Measurements from ENCODE around the gene BLOC1S3.

The BLOC1S3 gene

DNA sequence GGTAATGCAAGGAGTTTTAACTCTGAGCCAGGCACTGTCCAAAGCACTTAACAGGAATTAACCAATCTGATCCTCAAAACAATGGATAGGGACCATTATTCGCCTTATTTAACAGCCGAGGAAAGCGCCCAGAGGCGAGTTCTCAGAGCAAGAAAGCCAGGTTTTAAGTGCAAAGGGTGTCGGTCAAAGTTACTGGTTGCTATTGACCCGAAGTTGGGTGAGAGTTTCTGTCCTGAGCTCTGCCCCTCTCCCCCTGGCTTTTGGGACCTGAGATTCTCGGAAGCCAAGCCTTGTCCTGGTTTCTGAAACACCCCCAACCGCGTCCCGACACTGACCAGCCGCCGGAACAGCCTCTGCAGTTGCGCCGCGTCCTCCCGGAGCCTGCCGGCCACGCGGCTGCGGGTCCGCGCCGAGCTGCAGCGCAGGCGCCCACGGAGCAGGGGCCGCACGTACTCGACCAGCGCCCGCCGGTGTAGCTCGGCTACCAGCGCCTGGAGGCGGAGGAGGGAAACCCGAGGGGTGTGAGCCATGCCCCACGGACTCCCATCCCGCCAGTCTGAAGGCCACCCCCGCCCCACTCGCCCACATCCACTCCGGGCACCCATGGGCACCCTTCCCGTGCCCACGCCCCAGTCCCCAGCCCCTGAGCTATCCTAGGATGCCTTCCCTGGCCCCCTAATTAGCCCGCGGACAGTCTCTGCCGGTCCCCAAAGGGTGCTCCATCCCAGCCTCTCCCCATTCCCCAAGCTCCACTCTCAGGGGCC is 38.8 kb downstream of the BLOC1S3 start:
- TF ChIP-seq MYC (IDR thresholded peaks at IDR 0.05; ENCODE audit: low read depth, low read length) (no peak), POLR2A (IDR thresholded peaks at IDR 0.05; ENCODE audit: extremely low read depth, insufficient read length) (no peak)
- TF ChIP-seq, protein P1, sequence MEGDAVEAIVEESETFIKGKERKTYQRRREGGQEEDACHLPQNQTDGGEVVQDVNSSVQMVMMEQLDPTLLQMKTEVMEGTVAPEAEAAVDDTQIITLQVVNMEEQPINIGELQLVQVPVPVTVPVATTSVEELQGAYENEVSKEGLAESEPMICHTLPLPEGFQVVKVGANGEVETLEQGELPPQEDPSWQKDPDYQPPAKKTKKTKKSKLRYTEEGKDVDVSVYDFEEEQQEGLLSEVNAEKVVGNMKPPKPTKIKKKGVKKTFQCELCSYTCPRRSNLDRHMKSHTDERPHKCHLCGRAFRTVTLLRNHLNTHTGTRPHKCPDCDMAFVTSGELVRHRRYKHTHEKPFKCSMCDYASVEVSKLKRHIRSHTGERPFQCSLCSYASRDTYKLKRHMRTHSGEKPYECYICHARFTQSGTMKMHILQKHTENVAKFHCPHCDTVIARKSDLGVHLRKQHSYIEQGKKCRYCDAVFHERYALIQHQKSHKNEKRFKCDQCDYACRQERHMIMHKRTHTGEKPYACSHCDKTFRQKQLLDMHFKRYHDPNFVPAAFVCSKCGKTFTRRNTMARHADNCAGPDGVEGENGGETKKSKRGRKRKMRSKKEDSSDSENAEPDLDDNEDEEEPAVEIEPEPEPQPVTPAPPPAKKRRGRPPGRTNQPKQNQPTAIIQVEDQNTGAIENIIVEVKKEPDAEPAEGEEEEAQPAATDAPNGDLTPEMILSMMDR (IDR thresholded peaks at IDR 0.05; ENCODE audit: low read depth, low read length): no peak
- TF ChIP-seq, protein P2, sequence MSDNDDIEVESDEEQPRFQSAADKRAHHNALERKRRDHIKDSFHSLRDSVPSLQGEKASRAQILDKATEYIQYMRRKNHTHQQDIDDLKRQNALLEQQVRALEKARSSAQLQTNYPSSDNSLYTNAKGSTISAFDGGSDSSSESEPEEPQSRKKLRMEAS (IDR thresholded peaks at IDR 0.05; ENCODE audit: low read depth, low read length): no peak
- H3K4me3 ChIP-seq (ENCODE audit: low read depth, low read length): no peak overlapping the region
- no peak for DNase-seq (ENCODE audit: low read depth)

DNA sequence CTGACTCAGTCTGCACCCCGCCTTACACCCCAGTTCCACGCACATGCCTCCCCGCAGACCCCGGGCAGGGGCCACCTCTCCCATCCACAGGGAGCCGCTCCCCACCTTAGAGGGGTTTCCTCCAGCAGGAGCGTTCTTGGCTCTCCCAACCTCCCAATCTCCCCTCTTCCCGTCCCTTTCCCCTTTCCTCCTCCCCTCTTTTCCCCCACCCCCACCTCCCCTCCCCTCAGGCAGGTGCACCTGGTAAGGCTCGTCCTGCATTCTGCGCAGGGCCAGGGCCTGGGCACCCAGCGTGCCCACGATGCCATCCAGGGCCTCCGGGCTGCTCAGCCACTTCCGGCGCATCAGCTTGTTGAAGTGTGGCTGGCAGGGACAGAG is 39.4 kb downstream of the BLOC1S3 start:
- H3K4me3 ChIP-seq (ENCODE audit: low read depth, low read length): no peak overlapping the region
- no peak for DNase-seq (ENCODE audit: low read depth)
- TF ChIP-seq, protein P1 (IDR thresholded peaks at IDR 0.05; ENCODE audit: low read depth, low read length): no peak
- TF ChIP-seq POLR2A (IDR thresholded peaks at IDR 0.05; ENCODE audit: extremely low read depth, insufficient read length): no peak
- TF ChIP-seq, protein P2 (IDR thresholded peaks at IDR 0.05; ENCODE audit: low read depth, low read length): no peak
- no peak for TF ChIP-seq MYC (IDR thresholded peaks at IDR 0.05; ENCODE audit: low read depth, low read length)

DNA sequence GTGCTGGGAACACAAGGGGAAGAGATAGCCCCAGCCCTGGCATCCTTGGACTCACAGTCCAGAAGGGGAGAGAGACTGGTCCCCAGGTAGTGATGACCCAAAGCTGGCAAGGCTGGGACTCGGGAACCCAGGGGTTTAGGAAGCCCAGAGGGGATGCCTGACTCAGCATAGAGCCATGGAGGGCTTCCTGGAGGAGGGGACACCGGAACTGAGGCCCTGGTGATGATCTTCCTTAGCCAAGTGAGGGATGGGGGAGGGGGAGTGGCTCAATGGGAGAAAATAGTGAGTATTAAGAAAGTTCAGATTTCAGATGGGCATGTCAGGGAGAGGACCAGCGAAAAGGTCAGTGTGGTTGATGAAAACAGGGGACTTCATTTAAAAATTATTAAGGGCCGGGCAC is 39.8 kb downstream of the BLOC1S3 start:
- H3K4me3 ChIP-seq (ENCODE audit: low read depth, low read length): no peak overlapping the region
- no peak for DNase-seq (ENCODE audit: low read depth)
- TF ChIP-seq, protein P1 (IDR thresholded peaks at IDR 0.05; ENCODE audit: low read depth, low read length): no peak
- TF ChIP-seq, protein P2 (IDR thresholded peaks at IDR 0.05; ENCODE audit: low read depth, low read length): no peak
- TF ChIP-seq MYC (IDR thresholded peaks at IDR 0.05; ENCODE audit: low read depth, low read length) (no peak), POLR2A (IDR thresholded peaks at IDR 0.05; ENCODE audit: extremely low read depth, insufficient read length) (no peak)

DNA sequence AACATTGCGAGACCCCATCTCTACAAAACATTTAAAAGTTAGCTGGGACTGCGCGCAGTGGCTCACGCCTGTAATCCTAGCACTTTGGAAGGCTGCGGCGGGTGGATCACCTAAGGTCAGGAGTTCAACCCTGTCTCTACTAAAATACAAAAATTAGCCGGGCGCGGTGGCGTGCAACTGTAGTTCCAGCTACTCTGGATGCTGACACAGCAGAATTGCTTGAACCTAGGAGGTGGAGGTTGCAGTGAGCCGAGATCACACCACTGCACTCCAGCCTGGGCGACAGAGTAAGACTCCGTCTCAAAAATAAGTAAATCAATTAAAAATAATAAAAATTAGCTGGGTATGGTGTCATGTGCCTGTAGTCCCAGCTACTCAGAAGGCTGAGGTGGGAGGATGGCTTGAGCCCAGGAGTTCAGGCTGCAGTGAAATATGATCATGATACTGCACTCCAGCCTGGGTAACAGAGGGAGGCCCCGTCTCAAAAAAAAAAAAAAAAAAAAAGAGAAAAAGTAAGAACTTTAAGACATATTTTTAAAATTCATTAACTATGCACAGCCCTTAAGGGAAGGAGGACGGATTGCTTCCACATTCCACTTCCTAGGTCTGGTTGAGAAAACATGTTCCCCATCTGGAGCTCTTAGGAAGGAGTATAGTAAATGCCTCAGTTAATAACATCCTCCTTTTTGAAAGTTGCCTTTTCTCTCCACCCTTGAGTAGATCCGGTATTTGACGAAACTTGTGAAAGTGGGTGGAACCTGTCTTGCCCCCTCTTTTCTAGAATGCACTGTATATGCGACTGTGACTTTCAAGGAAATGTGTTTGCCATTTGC is 40.5 kb downstream of the BLOC1S3 start:
- no peak overlapping the region for H3K4me3 ChIP-seq (ENCODE audit: low read depth, low read length)
- TF ChIP-seq, protein P2 (IDR thresholded peaks at IDR 0.05; ENCODE audit: low read depth, low read length): no peak
- TF ChIP-seq POLR2A (IDR thresholded peaks at IDR 0.05; ENCODE audit: extremely low read depth, insufficient read length): no peak
- TF ChIP-seq, protein P1 (IDR thresholded peaks at IDR 0.05; ENCODE audit: low read depth, low read length): no peak
- no peak for TF ChIP-seq MYC (IDR thresholded peaks at IDR 0.05; ENCODE audit: low read depth, low read length)
- DNase-seq (ENCODE audit: low read depth): no peak

DNA sequence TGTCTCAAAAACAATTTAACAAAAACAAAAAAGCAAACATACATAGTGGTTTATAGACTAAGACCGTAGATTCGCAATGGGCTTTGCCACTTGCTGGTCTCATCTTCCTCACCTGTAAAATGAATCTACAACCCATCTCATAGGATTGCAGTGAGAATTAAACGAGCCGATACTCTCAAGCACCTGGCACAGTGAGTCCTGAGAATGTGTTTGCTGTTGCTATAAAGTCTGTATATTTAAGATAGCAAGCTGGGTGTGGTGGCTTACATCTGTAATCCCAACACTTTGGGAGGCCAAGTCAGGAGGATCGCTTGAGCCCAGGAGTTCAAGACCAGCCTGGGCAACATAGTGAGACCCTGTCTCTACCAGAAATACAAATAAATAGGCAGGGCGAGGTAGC is 44.1 kb downstream of the BLOC1S3 start:
- DNase-seq (ENCODE audit: low read depth): no peak
- no peak overlapping the region for H3K4me3 ChIP-seq (ENCODE audit: low read depth, low read length)
- TF ChIP-seq, protein P2 (IDR thresholded peaks at IDR 0.05; ENCODE audit: low read depth, low read length): no peak
- TF ChIP-seq MYC (IDR thresholded peaks at IDR 0.05; ENCODE audit: low read depth, low read length): no peak
- TF ChIP-seq, protein P1 (IDR thresholded peaks at IDR 0.05; ENCODE audit: low read depth, low read length): no peak
- no peak for TF ChIP-seq POLR2A (IDR thresholded peaks at IDR 0.05; ENCODE audit: extremely low read depth, insufficient read length)

All from NB4 (cell line).